K562 (cell line): ENCODE measurements around the gene NFATC2. TPM values are rescaled to one million over a fixed set of nuclear protein-coding genes. Genes with fewer than 3 reads are reported as not detected.

Experiments
- ATF7 ChIP-seq: fragments of 450-650 bp; IDR thresholded peaks from 2 replicates; pipeline ENCODE4 v1.7.1; 2014; ENCODE audit warnings: mild to moderate bottlenecking, moderate library complexity
- BRD4 ChIP-seq: fragments of 200-600 bp; sonication (generic); IDR thresholded peaks from 2 replicates; pipeline ENCODE4 v1.6.1; 2017; ENCODE audit warnings: inconsistent platforms
- CAMTA2 ChIP-seq: fragments of 250-450 bp; sonication (Bioruptor Pico); conservative IDR thresholded peaks from 2 replicates; pipeline ENCODE4 v1.5.1; 2022
- FOXA3 ChIP-seq, 2 experiments: fragments of 450-650 bp in 1 of 2; sonication (generic) in 1 of 2; formaldehyde crosslinking; IDR thresholded peaks in 1 of 2; conservative IDR thresholded peaks in 1 of 2; 2 replicates each; pipeline versions ENCODE4 v1.4.0 to v1.8.0; 2020 to 2022; ENCODE audit warnings: mild to moderate bottlenecking in 2 of 2, missing genetic modification reagents in 1 of 2
- NCOA2 ChIP-seq, 2 experiments: fragments of 450-650 bp; IDR thresholded peaks; 2 replicates each; pipeline ENCODE4 v1.6.1; 2018; ENCODE audit warnings: mild to moderate bottlenecking in 2 of 2, moderate library complexity in 1 of 2; ENCODE audit not compliant: partially characterized antibody in 2 of 2
- NFE2L1 ChIP-seq: fragments of 450-650 bp; IDR thresholded peaks from 2 replicates; pipeline ENCODE4 v1.6.1; 2016; ENCODE audit warnings: missing genetic modification characterization, low read depth, mild to moderate bottlenecking, missing compliant biosample characterization, moderate library complexity, borderline replicate concordance
- SIX5 ChIP-seq, 2 experiments: IDR thresholded peaks; 2 replicates each; pipeline ENCODE4 v1.6.1; 2011; ENCODE audit warnings: low read length in 2 of 2, borderline replicate concordance in 1 of 2, low read depth in 1 of 2, mild to moderate bottlenecking in 1 of 2, moderate library complexity in 1 of 2; ENCODE audit not compliant: insufficient read depth in 1 of 2
- SOX6 ChIP-seq: fragments of 450-650 bp; IDR thresholded peaks from 2 replicates; pipeline ENCODE4 v1.6.1; 2014; ENCODE audit warnings: mild to moderate bottlenecking
- TBL1XR1 ChIP-seq, 2 experiments: IDR thresholded peaks; 2 replicates each; pipeline ENCODE4 v1.6.1; 2012; ENCODE audit warnings: improper control_type of control experiment in 2 of 2, low read length in 2 of 2, mild to moderate bottlenecking in 1 of 2
- polyA plus RNA-seq, 8 experiments: library from polyadenylated mRNA; depleted of rRNA in 4 of 8; stranded (reverse) in 5 of 8; unstranded in 3 of 8; fragments of >200 nt; fragmentation: Nextera tagmentation in 2 of 8; fragmentation: Illumina TruSeq in 1 of 8; extraction: Ambion mirVana in 2 of 8; extraction: Trizol in 1 of 8; gene quantifications; 2 replicates each; pipeline versions ENCODE4 v1.2.1 to v1.2.3, GENCODE V29; 2011 to 2014; ENCODE audit warnings: inconsistent platforms in 1 of 8, missing spikeins in 1 of 8
- total RNA-seq, 7 experiments: library from RNA; depleted of rRNA in 6 of 7; stranded (reverse); fragments of >200 nt in 6 of 7; fragmentation: Illumina TruSeq in 2 of 7; extraction: Trizol in 2 of 7; gene quantifications; 2 replicates each; pipeline versions ENCODE4 v1.2.1 to v1.2.3, GENCODE V29; 2011 to 2021; ENCODE audit warnings: low replicate concordance in 1 of 7
- TF ChIP-seq, protein P1 (sequence below): sonication (generic); formaldehyde crosslinking; IDR thresholded peaks from 2 replicates; pipeline ENCODE4 v1.8.0; 2022; ENCODE audit warnings: mild to moderate bottlenecking, missing genetic modification reagents
- TF ChIP-seq, protein P2 (sequence below): fragments of 250-450 bp; sonication (Bioruptor Pico); IDR thresholded peaks from 2 replicates; pipeline ENCODE4 v1.4.0; 2020; ENCODE audit warnings: mild to moderate bottlenecking
- TF ChIP-seq, protein P3 (sequence below), 2 experiments: IDR thresholded peaks in 1 of 2; conservative IDR thresholded peaks in 1 of 2; 2 replicates each; pipeline ENCODE4 v1.6.1; 2016; ENCODE audit warnings: low read depth in 2 of 2, mild to moderate bottlenecking in 1 of 2, missing compliant biosample characterization in 1 of 2, missing genetic modification characterization in 1 of 2, moderate library complexity in 1 of 2

The NFATC2 gene
- total and polyA plus RNA-seq, 9 of the 15 experiments (the other 6 are each of a cell fraction or from before 2014, with no cell fraction given), result 1.9 to 11.2 (median 3.0) TPM

DNA sequence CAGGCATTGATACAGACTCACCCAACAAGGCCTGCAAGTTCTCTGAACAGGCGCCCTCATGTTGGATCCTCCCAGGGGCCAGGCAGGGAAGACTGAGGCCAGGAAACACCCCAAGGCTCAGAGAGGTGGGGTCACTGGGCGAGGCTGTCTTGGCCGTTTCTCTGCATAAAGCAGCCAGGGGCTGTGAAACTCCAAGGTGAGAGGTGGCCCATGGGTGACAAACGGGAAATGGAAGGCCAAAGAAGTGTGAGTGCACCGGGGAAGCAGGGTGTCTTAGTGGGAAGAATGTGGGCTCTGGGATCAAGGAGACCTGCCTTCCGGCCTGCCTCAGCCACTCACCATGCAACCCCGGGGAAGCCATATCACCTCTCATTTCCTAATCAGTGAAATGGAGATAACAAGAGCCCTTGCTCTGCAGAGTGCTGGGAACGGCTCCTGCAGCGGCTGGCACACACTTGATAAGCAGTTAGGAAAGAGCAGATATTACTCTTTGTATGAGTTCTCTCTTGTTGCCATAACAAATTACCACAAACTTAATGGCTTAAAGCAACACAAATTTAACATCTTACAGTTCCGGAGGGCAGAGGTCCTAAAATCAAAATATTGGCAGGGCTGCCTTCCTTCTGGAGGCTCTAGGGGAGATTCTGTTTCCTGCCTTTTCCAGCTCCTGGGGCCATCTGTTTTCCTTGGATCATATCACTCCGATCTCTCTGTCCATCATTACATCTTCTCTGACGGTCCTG, 168.6 kb downstream of the NFATC2 start (continued):
- TF ChIP-seq, protein P1, sequence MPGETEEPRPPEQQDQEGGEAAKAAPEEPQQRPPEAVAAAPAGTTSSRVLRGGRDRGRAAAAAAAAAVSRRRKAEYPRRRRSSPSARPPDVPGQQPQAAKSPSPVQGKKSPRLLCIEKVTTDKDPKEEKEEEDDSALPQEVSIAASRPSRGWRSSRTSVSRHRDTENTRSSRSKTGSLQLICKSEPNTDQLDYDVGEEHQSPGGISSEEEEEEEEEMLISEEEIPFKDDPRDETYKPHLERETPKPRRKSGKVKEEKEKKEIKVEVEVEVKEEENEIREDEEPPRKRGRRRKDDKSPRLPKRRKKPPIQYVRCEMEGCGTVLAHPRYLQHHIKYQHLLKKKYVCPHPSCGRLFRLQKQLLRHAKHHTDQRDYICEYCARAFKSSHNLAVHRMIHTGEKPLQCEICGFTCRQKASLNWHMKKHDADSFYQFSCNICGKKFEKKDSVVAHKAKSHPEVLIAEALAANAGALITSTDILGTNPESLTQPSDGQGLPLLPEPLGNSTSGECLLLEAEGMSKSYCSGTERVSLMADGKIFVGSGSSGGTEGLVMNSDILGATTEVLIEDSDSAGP (CRISPR knock-in tag), result no peak
- TF ChIP-seq SIX5 (IDR thresholded peaks at IDR 0.05; ENCODE audit: borderline replicate concordance in 1 of 2, insufficient read depth in 1 of 2, low read depth in 1 of 2, low read length in 2 of 2) (no peak), TBL1XR1 (IDR thresholded peaks at IDR 0.05; ENCODE audit: low read length in 2 of 2) (peak in 1 of 2 experiments; percentile 45; a peak in 1 of 4 replicates), NCOA2 (IDR thresholded peaks at IDR 0.05; ENCODE audit: partially characterized antibody in 2 of 2) (no peak), FOXA3 (CRISPR knock-in tag; conservative IDR thresholded peaks at IDR 0.05 in 1 of 2, IDR thresholded peaks at IDR 0.05 in 1 of 2) (no peak), NFE2L1 (tag) (no peak), ATF7 (peak; percentile 54; the same call in 1 of the 2 replicates), BRD4 (no peak), SOX6 (peak; percentile 86), CAMTA2 (CRISPR knock-in tag) (no peak)
- TF ChIP-seq, protein P2, sequence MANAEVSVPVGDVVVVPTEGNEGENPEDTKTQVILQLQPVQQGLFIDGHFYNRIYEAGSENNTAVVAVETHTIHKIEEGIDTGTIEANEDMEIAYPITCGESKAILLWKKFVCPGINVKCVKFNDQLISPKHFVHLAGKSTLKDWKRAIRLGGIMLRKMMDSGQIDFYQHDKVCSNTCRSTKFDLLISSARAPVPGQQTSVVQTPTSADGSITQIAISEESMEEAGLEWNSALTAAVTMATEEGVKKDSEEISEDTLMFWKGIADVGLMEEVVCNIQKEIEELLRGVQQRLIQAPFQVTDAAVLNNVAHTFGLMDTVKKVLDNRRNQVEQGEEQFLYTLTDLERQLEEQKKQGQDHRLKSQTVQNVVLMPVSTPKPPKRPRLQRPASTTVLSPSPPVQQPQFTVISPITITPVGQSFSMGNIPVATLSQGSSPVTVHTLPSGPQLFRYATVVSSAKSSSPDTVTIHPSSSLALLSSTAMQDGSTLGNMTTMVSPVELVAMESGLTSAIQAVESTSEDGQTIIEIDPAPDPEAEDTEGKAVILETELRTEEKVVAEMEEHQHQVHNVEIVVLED, result no peak
- TF ChIP-seq, protein P3, sequence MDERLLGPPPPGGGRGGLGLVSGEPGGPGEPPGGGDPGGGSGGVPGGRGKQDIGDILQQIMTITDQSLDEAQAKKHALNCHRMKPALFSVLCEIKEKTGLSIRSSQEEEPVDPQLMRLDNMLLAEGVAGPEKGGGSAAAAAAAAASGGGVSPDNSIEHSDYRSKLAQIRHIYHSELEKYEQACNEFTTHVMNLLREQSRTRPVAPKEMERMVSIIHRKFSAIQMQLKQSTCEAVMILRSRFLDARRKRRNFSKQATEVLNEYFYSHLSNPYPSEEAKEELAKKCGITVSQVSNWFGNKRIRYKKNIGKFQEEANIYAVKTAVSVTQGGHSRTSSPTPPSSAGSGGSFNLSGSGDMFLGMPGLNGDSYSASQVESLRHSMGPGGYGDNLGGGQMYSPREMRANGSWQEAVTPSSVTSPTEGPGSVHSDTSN (CRISPR knock-in tag; IDR thresholded peaks at IDR 0.05; ENCODE audit: low read depth), result no peak
- TF ChIP-seq, protein P3 (tag; conservative IDR thresholded peaks at IDR 0.05; ENCODE audit: low read depth), result no peak
